NT2/D1 (cell line): ENCODE measurements around the gene CTNNA2.

Source experiments
- SUZ12 ChIP-seq: IDR thresholded peaks from 2 replicates; pipeline ENCODE4 v1.6.1; 2011; ENCODE audit not compliant: insufficient read length, insufficient read depth; ENCODE audit errors: extremely low read depth
- YY1 ChIP-seq: IDR thresholded peaks from 2 replicates; pipeline ENCODE4 v1.6.1; 2011; ENCODE audit not compliant: insufficient read length, insufficient read depth
- ZNF274 ChIP-seq: IDR thresholded peaks from 2 replicates; pipeline ENCODE4 v1.6.1; 2011; ENCODE audit warnings: mild to moderate bottlenecking, low read depth, low read length

- TF ChIP-seq ZNF274 (no peak), YY1 (no peak), SUZ12 (no peak)
Measured at GRCh38 chr2:79798776-79799175, 285.9 kb downstream of the CTNNA2 start.
